IMR-90 (cell line): ENCODE measurements around the gene PAM16. TPM values are rescaled to one million over a fixed set of nuclear protein-coding genes. Genes with fewer than 3 reads are reported as not detected.

Source experiments
- ATAC-seq: fragments of 200-7000 bp; cut with Tn5 transposase; 2 replicates; pipeline ENCODE4 v1.9.1; 2020; ENCODE audit warnings: low read depth, mild to moderate bottlenecking, moderate library complexity
- BruUV-seq: library from RNA; stranded (reverse); fragments of 400-500 nt; replicated peaks from 2 replicates; lab custom pipeline; 2021; lab: Mats Ljungman, UMichigan
- CTCF ChIA-PET: fragments of 300-600 bp; formaldehyde crosslinking; extraction: SDS; loops from one replicate; lab custom pipeline; 2021; ENCODE audit warnings: antibody characterized with exemption; lab: Yijun Ruan, JAX
- POLR2A ChIA-PET: fragments of 300-600 bp; sonication (Branson Sonifier 250); formaldehyde crosslinking; loops from one replicate; lab custom pipeline; 2022; ENCODE audit warnings: antibody characterized with exemption; ENCODE audit not compliant: unreplicated experiment; lab: Charles Lee
- DNase-seq: peaks from one replicate; pipeline ENCODE4 v3.0.0; 2013
- H2AFZ ChIP-seq: replicated peaks from 2 replicates; pipeline ENCODE3; 2013; ENCODE audit warnings: low read length, mild to moderate bottlenecking; ENCODE audit not compliant: poor library complexity
- H2AK5ac ChIP-seq: 2 replicates; pipeline ENCODE4 v1.6.1; 2013; ENCODE audit warnings: low read depth, low read length, inconsistent platforms
- H2AK9ac ChIP-seq: replicated peaks from 2 replicates; pipeline ENCODE3; 2013; ENCODE audit warnings: mild to moderate bottlenecking, low read depth, low read length, moderate library complexity; ENCODE audit not compliant: poor library complexity
- H2BK120ac ChIP-seq: 2 replicates; pipeline ENCODE4 v1.6.1; 2013; ENCODE audit warnings: low read depth, low read length, inconsistent platforms
- H2BK15ac ChIP-seq: 3 replicates; pipeline ENCODE4 v1.6.1; 2013; ENCODE audit warnings: low read depth, low read length, inconsistent platforms
- H2BK20ac ChIP-seq: 2 replicates; pipeline ENCODE4 v1.6.1; 2013; ENCODE audit warnings: low read depth, mild to moderate bottlenecking, inconsistent platforms, low read length, moderate library complexity
- H2BK5ac ChIP-seq: 2 replicates; pipeline ENCODE4 v1.6.1; 2013; ENCODE audit warnings: mild to moderate bottlenecking, low read depth, low read length, inconsistent platforms; ENCODE audit not compliant: poor library complexity, severe bottlenecking
- H3K14ac ChIP-seq: replicated peaks from 2 replicates; pipeline ENCODE4 v1.6.1; 2013; ENCODE audit warnings: low read depth, low read length, inconsistent platforms
- H3K18ac ChIP-seq: 2 replicates; pipeline ENCODE4 v1.6.1; 2013; ENCODE audit warnings: low read depth, low read length, control low read depth
- H3K23ac ChIP-seq: 2 replicates; pipeline ENCODE4 v1.6.1; 2013; ENCODE audit warnings: low read depth, low read length, inconsistent platforms
- H3K27ac ChIP-seq: 2 replicates; pipeline ENCODE4 v1.5.1; 2013; ENCODE audit warnings: mild to moderate bottlenecking, control low read depth, low read length; ENCODE audit not compliant: insufficient read depth
- H3K27me3 ChIP-seq: 2 replicates; pipeline ENCODE4 v1.6.1; 2013; ENCODE audit warnings: low read length; ENCODE audit not compliant: control insufficient read depth, insufficient read depth
- H3K36me3 ChIP-seq: 2 replicates; pipeline ENCODE4 v1.6.1; 2013; ENCODE audit warnings: low read length, mixed read lengths; ENCODE audit not compliant: control insufficient read depth, insufficient read depth
- H3K4ac ChIP-seq: 2 replicates; pipeline ENCODE4 v1.6.1; 2013; ENCODE audit warnings: low read depth, low read length, inconsistent platforms
- H3K4me1 ChIP-seq: 2 replicates; pipeline ENCODE4 v1.6.1; 2013; ENCODE audit warnings: low read length, mixed read lengths; ENCODE audit not compliant: control insufficient read depth, insufficient read depth
- H3K4me2 ChIP-seq: 2 replicates; pipeline ENCODE4 v1.6.1; 2013; ENCODE audit warnings: low read depth, mild to moderate bottlenecking, control low read depth, low read length, moderate library complexity
- H3K4me3 ChIP-seq: 2 replicates; pipeline ENCODE4 v1.5.1; 2013; ENCODE audit warnings: low read depth, mild to moderate bottlenecking, control low read depth, low read length, moderate library complexity; ENCODE audit not compliant: insufficient read depth
- H3K56ac ChIP-seq: 2 replicates; pipeline ENCODE4 v1.6.1; 2013; ENCODE audit warnings: low read length, inconsistent platforms; ENCODE audit not compliant: insufficient read depth; ENCODE audit errors: extremely low read depth
- H3K79me1 ChIP-seq, 2 experiments: 2 replicates each; pipeline ENCODE4 v1.6.1; 2013; ENCODE audit warnings: low read length in 2 of 2, inconsistent platforms in 1 of 2, low read depth in 1 of 2
- H3K9ac ChIP-seq: 2 replicates; pipeline ENCODE4 v1.6.1; 2013; ENCODE audit warnings: low read depth, low read length, control low read depth
- H3K9me1 ChIP-seq: 2 replicates; pipeline ENCODE4 v1.6.1; 2013; ENCODE audit warnings: low read length, inconsistent platforms; ENCODE audit not compliant: insufficient read depth
- H3K9me3 ChIP-seq: 2 replicates; pipeline ENCODE4 v1.6.1; 2013; ENCODE audit warnings: low read length; ENCODE audit not compliant: control insufficient read depth, insufficient read depth
- H4K20me1 ChIP-seq: 2 replicates; pipeline ENCODE4 v1.6.1; 2013; ENCODE audit warnings: low read length, inconsistent platforms; ENCODE audit not compliant: insufficient read depth
- H4K5ac ChIP-seq: 2 replicates; pipeline ENCODE4 v1.6.1; 2013; ENCODE audit warnings: mild to moderate bottlenecking, low read depth, low read length, control low read depth
- H4K8ac ChIP-seq, 2 experiments: 2 replicates each; pipeline ENCODE4 v1.6.1; 2013; ENCODE audit warnings: low read depth in 2 of 2, low read length in 2 of 2, control low read depth in 1 of 2, inconsistent platforms in 1 of 2
- H4K91ac ChIP-seq: 2 replicates; pipeline ENCODE4 v1.6.1; 2013; ENCODE audit warnings: low read depth, low read length, inconsistent platforms; ENCODE audit not compliant: insufficient read depth
- CEBPB ChIP-seq: IDR thresholded peaks from 2 replicates; pipeline ENCODE4 v1.6.1; 2012; ENCODE audit warnings: low read depth, low read length, improper control_type of control experiment
- CHD1 ChIP-seq: IDR thresholded peaks from 2 replicates; pipeline ENCODE4 v1.6.1; 2012; ENCODE audit warnings: low read depth, low read length, improper control_type of control experiment
- MAFK ChIP-seq: IDR thresholded peaks from 2 replicates; pipeline ENCODE4 v1.6.1; 2012; ENCODE audit warnings: low read depth, low read length, improper control_type of control experiment
- MAZ ChIP-seq: IDR thresholded peaks from 2 replicates; pipeline ENCODE4 v1.6.1; 2012; ENCODE audit warnings: low read depth, mild to moderate bottlenecking, low read length, improper control_type of control experiment, moderate library complexity, borderline replicate concordance
- MXI1 ChIP-seq: IDR thresholded peaks from 2 replicates; pipeline ENCODE4 v1.6.1; 2012; ENCODE audit warnings: low read depth, mild to moderate bottlenecking, low read length, moderate library complexity, borderline replicate concordance
- NFE2L2 ChIP-seq: fragments of 150-350 bp; IDR thresholded peaks from 2 replicates; pipeline ENCODE4 v1.6.1; 2016; ENCODE audit warnings: low read depth, mild to moderate bottlenecking, low read length
- POLR2A ChIP-seq: IDR thresholded peaks from 2 replicates; pipeline ENCODE4 v1.6.1; 2012; ENCODE audit warnings: mild to moderate bottlenecking, low read depth, low read length
- RAD21 ChIP-seq: IDR thresholded peaks from 2 replicates; pipeline ENCODE4 v1.6.1; 2012; ENCODE audit warnings: low read length, improper control_type of control experiment
- RCOR1 ChIP-seq: IDR thresholded peaks from 2 replicates; pipeline ENCODE4 v1.6.1; 2012; ENCODE audit warnings: mild to moderate bottlenecking, low read length, improper control_type of control experiment; ENCODE audit not compliant: insufficient replicate concordance
- SMC3 ChIP-seq: fragments of 150-350 bp; IDR thresholded peaks from 2 replicates; pipeline ENCODE4 v1.6.1; 2016; ENCODE audit warnings: low read depth, mild to moderate bottlenecking, antibody characterized with exemption, low read length, moderate library complexity
- WGBS, 2 experiments: methylation state at CpG; one replicate each; pipeline versions ENCODE4 v1.1.5 to v1.1.7; 2013; ENCODE audit warnings: missing lambda C conversion rate in 2 of 2; ENCODE audit not compliant: insufficient read length in 1 of 2; ENCODE audit errors: extremely low coverage in 2 of 2; 5-methylcytosine and 5-hydroxymethylcytosine counted together
- dilution Hi-C: fragments of 300-500 bp; cut with HindIII; formaldehyde crosslinking; loops from one replicate; pipeline ENCODE4 v1.14.3; 2018; ENCODE audit warnings: low sequenced_read_pairs; ENCODE audit not compliant: unreplicated experiment
- in situ Hi-C: fragments of 300-500 bp; cut with MboI; formaldehyde crosslinking; loops from 3 replicates; pipeline ENCODE4 v1.14.3; 2019; ENCODE audit warnings: low sequenced_read_pairs, inconsistent platforms, mixed read lengths
- intact Hi-C: fragments of 100-400 bp; cut with micrococcal nuclease; formaldehyde crosslinking; loops from 2 replicates; pipeline ENCODE4 v1.10.0; 2022
- polyA plus RNA-seq, 3 experiments: library from polyadenylated mRNA; depleted of rRNA; stranded (reverse); fragments of >200 nt; gene quantifications; 2 replicates each; pipeline ENCODE4 v1.2.3, GENCODE V29; 2012; ENCODE audit warnings: low replicate concordance in 1 of 3
- total RNA-seq: library from RNA; depleted of rRNA; stranded (reverse); fragments of >200 nt; gene quantifications from 2 replicates; pipeline ENCODE4 v1.2.3, GENCODE V29; 2012
- TF ChIP-seq, protein P1 (sequence below): fragments of 150-350 bp; IDR thresholded peaks from 2 replicates; pipeline ENCODE4 v1.6.1; 2016; ENCODE audit warnings: low read depth, mild to moderate bottlenecking, low read length, moderate library complexity, borderline replicate concordance
- TF ChIP-seq, protein P2 (sequence below): conservative IDR thresholded peaks from 2 replicates; pipeline ENCODE4 v1.5.1; 2012; ENCODE audit warnings: mild to moderate bottlenecking, low read depth, low read length, improper control_type of control experiment

The PAM16 gene
- total and polyA plus RNA-seq, 2 of the 4 experiments (the other 2 are of a cell fraction), result 17.9 to 48.4 TPM

DNA sequence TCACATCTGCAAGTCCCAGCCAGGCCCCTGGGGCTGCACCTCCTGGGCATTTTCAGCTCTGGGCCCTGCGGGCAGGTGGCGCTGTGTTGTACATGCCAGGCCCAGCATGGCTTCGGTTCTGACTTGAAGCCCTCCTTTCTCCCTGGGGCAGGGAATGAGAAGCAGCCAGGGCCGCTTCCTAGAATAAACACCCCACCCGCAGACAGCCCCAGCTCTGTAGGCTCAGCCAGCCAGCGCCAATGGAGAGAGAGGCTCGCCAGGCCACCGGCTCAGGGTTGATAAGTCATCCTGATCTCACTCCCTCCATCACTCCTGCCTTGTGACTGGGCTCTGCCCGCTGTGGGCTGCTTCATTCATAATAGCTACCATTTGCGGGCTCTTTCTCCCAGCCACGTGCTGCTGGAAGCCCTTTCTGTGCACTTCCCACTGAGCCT lies 41.3 kb downstream of the PAM16 start (continued):
- peak; percentile 96 for TF ChIP-seq RCOR1

DNA sequence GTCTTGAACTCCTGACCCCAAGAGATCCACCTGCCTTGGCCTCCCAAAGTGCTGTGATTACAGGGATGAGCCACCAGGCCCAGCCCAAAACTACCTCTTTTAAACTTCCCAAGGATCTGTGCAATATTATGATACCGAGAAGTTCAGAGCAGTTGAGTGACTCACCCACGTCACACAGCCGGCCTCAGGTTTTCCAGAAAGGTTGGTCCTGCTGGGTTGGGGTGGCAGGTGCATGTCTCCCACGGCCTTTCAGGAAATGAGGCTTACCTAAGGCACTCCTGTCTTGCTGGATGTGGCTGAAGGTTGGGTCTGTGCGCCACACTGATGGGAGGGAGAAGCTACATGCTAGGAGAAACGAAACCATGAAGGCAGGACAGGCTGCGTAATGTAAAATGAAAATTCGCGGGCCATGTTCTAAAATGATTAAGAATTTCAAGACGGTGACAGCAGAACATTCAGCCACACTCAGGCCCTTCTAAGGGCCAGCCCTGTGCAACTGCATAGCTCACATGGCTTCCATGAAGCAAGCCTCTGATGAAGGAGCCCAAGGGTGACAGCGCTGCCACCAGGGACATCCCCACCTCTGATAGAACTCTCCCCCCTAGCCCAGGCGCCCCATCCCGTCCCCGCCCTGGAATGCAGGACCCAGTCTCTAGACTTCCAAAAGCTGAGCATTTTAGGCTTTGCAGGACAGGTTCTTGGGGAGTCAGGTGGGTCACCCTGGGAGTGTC lies 41.9 kb downstream of the PAM16 start:
- ChIA-PET CTCF (interaction anchor here (0.8 to 1.8 kb wide), 8 partner anchors 8 to 109 kb away, joined by 3 to 6 read pairs (median 4); no protein-coding TSS in a partner anchor), POLR2A (interaction anchor here (0.7 kb wide), 1 partner anchor 62 kb away, joined by 3 read pairs; the partner anchor contains the start of gene VASN)
- Histone ChIP-seq H3K27ac (no peak overlapping the region), H3K56ac (no peak overlapping the region), H4K5ac (no peak overlapping the region), H3K18ac (no peak overlapping the region), H3K4me1 (peaks cover 9% of the 10 kb centered on the region), H2BK5ac (no peak overlapping the region), H3K79me1 (peaks cover 9 to 29% of the 10 kb centered on the region in 2 experiments; a peak in 3 of 4 replicates), H2AK5ac (peak overlapping the region; percentile 93), H3K4me2 (no peak overlapping the region), H2BK20ac (no peak overlapping the region), H2AFZ (peak overlapping the region; percentile 88), H2BK120ac (no peak overlapping the region), H3K4ac (peak overlapping the region; percentile 61), H3K9ac (no peak overlapping the region), H3K36me3 (no peaks in the 10 kb centered on the region; the same call in 1 of the 2 replicates), H4K8ac (peak overlapping the region in 1 of 2 experiments; percentile 14; a peak in 1 of 4 replicates), H4K20me1 (no peaks in the 10 kb centered on the region), H2BK15ac (no peak overlapping the region), H3K27me3 (no peaks in the 10 kb centered on the region), H3K14ac (no peak overlapping the region), H2AK9ac (peak overlapping the region; percentile 40), H3K9me1 (peaks cover 24% of the 10 kb centered on the region), H4K91ac (peak overlapping the region; percentile 70), H3K9me3 (no peaks in the 10 kb centered on the region), H3K23ac (no peak overlapping the region), H3K4me3 (no peak overlapping the region)
- in situ Hi-C loops, result no loop called here
- DNase-seq (no peak), ATAC-seq (no peak)
- BruUV-seq, result no TSS peak
- dilution Hi-C loops, result no loop called here
- 60% methylated on average over 1 of the region's 14 CpGs; no CpG with 5 or more reads in 1 of the 2 experiments for WGBS, 2 experiments
- intact Hi-C loops, result no loop called here
- TF ChIP-seq POLR2A (no peak), NFE2L2 (no peak), MAFK (no peak), SMC3 (no peak), MXI1 (no peak), RCOR1 (no peak), MAZ (no peak), RAD21 (no peak), CHD1 (no peak), CEBPB (no peak)
- TF ChIP-seq, protein P1, sequence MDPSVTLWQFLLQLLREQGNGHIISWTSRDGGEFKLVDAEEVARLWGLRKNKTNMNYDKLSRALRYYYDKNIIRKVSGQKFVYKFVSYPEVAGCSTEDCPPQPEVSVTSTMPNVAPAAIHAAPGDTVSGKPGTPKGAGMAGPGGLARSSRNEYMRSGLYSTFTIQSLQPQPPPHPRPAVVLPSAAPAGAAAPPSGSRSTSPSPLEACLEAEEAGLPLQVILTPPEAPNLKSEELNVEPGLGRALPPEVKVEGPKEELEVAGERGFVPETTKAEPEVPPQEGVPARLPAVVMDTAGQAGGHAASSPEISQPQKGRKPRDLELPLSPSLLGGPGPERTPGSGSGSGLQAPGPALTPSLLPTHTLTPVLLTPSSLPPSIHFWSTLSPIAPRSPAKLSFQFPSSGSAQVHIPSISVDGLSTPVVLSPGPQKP, result no peak
- TF ChIP-seq, protein P2, sequence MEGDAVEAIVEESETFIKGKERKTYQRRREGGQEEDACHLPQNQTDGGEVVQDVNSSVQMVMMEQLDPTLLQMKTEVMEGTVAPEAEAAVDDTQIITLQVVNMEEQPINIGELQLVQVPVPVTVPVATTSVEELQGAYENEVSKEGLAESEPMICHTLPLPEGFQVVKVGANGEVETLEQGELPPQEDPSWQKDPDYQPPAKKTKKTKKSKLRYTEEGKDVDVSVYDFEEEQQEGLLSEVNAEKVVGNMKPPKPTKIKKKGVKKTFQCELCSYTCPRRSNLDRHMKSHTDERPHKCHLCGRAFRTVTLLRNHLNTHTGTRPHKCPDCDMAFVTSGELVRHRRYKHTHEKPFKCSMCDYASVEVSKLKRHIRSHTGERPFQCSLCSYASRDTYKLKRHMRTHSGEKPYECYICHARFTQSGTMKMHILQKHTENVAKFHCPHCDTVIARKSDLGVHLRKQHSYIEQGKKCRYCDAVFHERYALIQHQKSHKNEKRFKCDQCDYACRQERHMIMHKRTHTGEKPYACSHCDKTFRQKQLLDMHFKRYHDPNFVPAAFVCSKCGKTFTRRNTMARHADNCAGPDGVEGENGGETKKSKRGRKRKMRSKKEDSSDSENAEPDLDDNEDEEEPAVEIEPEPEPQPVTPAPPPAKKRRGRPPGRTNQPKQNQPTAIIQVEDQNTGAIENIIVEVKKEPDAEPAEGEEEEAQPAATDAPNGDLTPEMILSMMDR, result no peak
